HAP-1 (cell line): ENCODE results near the gene GNPTAB.
"Not testable (repeated sequence)": the region's sequence is repeated elsewhere in the genome, so short reads cannot be mapped to it uniquely, and the experiment has no call there.

Source experiments
- DNase-seq, 2 experiments: peaks; one replicate each; pipeline ENCODE4 v3.0.0-alpha.2; 2016 to 2020; ENCODE audit warnings: low spot score in 2 of 2
- H3K27me3 ChIP-seq: fragments of 250-450 bp; sonication (Bioruptor Pico); 2 replicates; pipeline ENCODE4 v1.5.1; 2020; ENCODE audit warnings: low read depth, mild to moderate bottlenecking, moderate library complexity
- H3K36me3 ChIP-seq: fragments of 250-450 bp; sonication (Bioruptor Pico); replicated peaks from 2 replicates; pipeline ENCODE4 v1.5.1; 2020; ENCODE audit warnings: mild to moderate bottlenecking
- H3K4me1 ChIP-seq: fragments of 250-450 bp; sonication (Bioruptor Pico); 2 replicates; pipeline ENCODE4 v1.5.1; 2020; ENCODE audit warnings: mild to moderate bottlenecking
- H3K4me3 ChIP-seq: fragments of 250-450 bp; sonication (Bioruptor Pico); 2 replicates; pipeline ENCODE4 v1.5.1; 2020; ENCODE audit warnings: mild to moderate bottlenecking, moderate library complexity
- H3K9me3 ChIP-seq: fragments of 250-450 bp; sonication (Bioruptor Pico); 2 replicates; pipeline ENCODE4 v1.5.1; 2020; ENCODE audit warnings: mild to moderate bottlenecking, moderate library complexity
- in situ Hi-C: fragments of 300-500 bp; cut with MboI; formaldehyde crosslinking; loops from 3 replicates; pipeline ENCODE4 v1.14.3; 2020; ENCODE audit warnings: low sequenced_read_pairs, inconsistent platforms, mixed read lengths

GNPTAB gene

DNA sequence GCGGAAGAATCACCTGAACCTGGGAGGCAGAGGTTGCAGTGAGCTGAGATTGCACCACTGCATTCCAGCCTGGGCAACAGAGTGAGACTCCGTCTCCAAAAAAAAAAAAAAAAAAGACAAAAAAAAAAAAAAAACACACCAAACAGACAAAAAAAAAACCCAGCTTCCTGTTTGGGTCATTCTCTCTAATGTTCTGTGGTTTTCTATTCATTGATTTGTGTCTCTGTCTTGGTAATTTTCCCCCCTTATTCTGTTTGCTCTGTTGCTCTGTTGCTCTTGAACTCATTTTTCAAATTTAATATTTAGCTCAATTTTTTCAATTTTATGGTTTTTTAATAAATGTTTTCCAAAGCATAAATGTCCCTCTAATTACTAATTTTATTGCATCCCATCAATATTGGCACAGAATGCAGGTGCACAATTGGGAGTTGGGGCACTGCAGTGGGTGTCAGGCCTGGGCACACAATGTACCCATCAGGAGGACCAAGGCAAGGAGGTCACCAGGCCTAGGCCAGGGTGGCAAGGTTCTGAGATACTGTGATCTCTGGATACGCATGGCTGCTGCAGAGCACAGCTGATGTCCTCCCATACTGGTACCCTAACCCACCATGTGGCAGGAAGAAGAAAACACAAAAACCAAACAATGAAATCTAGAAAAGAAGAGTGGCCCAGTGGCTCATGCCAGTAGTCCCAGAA lies 8.0 kb upstream of the GNPTAB start:
- DNase-seq, result no peak
- in situ Hi-C loops, result loop anchor here (5.0 to 10.0 kb wide), 2 partner anchors 71 to 424 kb away; no protein-coding TSS in a partner anchor

DNA sequence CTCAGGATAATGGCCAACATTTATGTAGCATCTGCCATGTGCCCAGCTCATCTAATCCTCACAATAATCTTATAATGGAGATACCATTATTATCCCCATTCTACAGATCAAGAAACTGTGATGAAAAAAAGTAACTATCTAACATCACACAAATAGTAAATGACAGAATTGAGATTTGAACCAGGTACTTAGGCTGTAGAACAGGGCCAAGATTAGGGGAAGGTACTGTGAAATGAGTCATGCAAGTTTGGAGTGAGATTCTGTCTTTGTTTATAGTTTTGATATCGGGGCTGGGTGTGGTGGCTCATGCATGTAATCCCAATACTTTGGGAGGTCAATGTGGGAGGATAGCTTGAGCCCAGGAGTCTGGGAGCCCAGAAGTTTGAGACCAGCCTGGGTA lies 1.3 kb upstream of the GNPTAB start:
- in situ Hi-C loops, result loop anchor here (10.0 kb wide), 1 partner anchor 417 kb away; no protein-coding TSS in a partner anchor
- no peak for DNase-seq
- no peaks in the 10 kb centered on the region for H3K36me3 ChIP-seq
- H3K27me3 ChIP-seq, result no peaks in the 10 kb centered on the region
- no peak overlapping the region for H3K4me3 ChIP-seq
- peaks cover 17% of the 10 kb centered on the region for H3K4me1 ChIP-seq
- 0 out of 2 replicates have a peak, but pooled peaks cover 2% of the 10 kb centered on the region for H3K9me3 ChIP-seq

More for the DNA sequence above, 8.0 kb upstream of the GNPTAB start:
- no peaks in the 10 kb centered on the region for H3K36me3 ChIP-seq
- no peak overlapping the region for H3K4me3 ChIP-seq
- no peaks in the 10 kb centered on the region for H3K27me3 ChIP-seq
- H3K4me1 ChIP-seq, result peaks cover 6% of the 10 kb centered on the region; the same call in 1 of the 2 replicates
- no peaks in the 10 kb centered on the region for H3K9me3 ChIP-seq

DNA sequence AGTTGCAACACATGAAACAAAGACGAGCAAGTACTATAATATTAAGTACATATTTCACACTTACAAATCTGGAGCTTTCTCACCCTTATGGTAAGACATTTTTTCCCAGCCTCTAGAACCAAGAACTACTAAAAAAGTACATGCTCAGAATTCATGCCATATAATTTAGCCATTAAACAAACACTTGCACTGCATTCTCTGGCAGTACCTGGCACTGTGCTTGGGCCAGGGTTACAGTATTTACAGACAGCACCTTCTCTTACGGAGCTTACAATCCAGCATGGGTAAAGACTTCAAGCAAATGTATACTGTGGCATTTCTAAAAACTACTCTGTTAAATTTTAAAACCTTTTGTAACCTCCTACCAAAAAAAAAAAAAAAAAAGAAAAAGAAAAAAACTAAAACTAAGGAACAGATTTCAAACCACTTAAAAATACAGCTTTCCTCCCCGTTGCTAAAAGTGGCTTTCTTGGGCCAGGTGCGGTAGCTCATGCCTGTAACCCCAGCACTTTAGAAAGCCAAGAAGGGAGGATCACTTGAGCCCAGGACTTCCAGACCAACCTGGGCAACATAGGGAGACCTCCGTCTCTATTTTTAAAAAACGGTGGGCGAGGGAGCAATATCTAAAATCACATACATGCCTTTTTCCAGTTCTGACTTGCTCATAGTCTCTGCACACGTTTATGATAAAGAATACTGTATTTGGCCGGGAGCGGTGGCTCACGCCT lies 956 bp downstream of the GNPTAB start:
- in situ Hi-C loops, result loop anchor here (10.0 kb wide), 1 partner anchor 415 kb away; no protein-coding TSS in a partner anchor
- Histone ChIP-seq H3K9me3 (0 out of 2 replicates have a peak, but pooled peaks cover 2% of the 10 kb centered on the region), H3K4me3 (peak overlapping the region; percentile 74), H3K27me3 (no peaks in the 10 kb centered on the region), H3K4me1 (peaks cover 30% of the 10 kb centered on the region), H3K36me3 (no peaks in the 10 kb centered on the region)
- DNase-seq, result peak in 1 of 2 experiments; percentile 24

DNA sequence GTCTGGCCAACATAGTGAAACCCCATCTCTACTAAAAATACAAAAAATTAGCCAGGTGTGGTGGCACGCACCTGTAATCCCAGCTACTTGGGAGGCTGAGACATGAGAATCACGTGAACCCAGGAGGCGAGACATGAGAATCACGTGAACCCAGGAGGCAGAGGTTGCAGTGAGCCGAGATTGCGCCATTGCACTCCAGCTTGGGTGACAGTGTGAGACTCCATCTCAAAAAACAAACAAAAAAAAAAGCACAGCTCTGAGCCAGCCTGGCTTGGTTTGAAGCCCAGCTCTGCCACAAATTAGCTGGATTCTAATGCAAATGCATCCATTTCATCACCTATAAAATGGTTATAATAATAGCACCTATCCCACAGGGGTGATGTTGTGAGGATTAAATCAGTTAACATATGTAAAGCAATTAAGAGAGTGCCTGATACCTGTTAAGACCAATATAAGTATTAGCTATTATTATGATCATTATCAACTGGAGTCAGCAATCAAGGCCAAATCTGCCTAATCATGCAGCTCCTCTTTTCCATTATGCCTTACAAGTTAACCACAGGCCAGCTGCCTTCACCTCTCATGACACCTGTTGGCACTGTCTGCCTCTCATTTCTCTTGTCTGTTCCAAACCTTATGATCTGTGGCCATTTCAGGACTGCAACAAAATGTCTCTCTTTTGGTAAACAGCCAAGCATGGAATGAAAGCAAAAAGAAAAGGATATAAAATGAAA lies 2.1 kb downstream of the GNPTAB start:
- Histone ChIP-seq H3K4me1 (peaks cover 40% of the 10 kb centered on the region), H3K27me3 (no peaks in the 10 kb centered on the region), H3K9me3 (0 out of 2 replicates have a peak, but pooled peaks cover 2% of the 10 kb centered on the region), H3K4me3 (peak overlapping the region; percentile 74; the same call in 1 of the 2 replicates), H3K36me3 (no peaks in the 10 kb centered on the region)
- DNase-seq, result peak; percentile 65 to 91
- in situ Hi-C loops, result no loop called here

DNA sequence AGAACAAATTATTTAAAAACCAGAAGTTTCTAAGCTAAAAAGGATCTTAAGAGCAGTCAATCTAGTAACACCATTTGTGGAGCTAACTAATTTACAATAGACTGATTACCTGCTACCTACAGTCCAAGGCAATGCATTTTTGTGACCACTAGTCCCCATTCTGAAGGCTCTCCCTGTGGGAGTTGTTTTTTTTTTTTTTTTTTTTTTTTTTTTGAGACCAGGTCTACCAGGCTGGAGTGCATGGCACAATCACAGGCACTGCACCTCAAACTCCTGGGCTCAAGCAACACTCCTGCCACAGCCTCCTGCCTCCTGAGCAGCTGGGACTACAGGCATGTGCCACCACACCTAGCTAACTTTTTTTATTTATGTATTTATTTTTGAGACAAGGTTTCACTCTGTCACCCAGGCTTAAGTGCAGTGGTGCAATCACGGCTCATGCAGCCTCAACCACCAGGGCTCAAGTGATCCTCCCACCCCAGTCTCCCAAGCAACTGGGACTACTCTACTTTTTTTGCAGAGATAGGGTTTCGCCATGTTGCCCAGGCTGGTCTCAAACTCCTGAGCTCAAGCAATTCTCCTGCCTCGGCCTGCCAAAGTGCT lies 3.9 kb downstream of the GNPTAB start:
- Histone ChIP-seq H3K4me1 (peaks cover 50% of the 10 kb centered on the region), H3K27me3 (no peaks in the 10 kb centered on the region), H3K4me3 (no peak overlapping the region), H3K9me3 (0 out of 2 replicates have a peak, but pooled peaks cover 2% of the 10 kb centered on the region), H3K36me3 (no peaks in the 10 kb centered on the region)
- in situ Hi-C loops, result no loop called here
- no peak for DNase-seq

DNA sequence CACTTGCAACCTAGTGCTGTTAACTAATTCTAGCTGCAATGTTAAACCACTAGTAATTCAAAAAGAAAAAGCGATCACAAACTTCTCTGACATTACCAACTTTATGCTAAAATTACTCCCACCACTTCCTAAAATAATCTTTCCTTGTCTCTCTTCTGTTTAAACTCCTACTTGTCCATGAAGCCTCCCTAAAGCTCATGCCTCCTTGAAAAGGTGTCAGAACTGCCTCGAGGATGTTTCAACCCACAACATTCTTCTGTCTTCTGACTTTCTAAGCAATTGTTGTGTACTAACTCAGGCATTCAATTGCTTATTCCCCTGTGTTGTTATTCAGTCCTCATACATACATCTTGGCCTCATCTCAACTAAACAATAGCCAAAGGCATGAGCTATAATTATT lies 5.9 kb downstream of the GNPTAB start:
- in situ Hi-C loops, result no loop called here
- Histone ChIP-seq H3K4me1 (peaks cover 46% of the 10 kb centered on the region), H3K9me3 (0 out of 2 replicates have a peak, but pooled peaks cover 2% of the 10 kb centered on the region), H3K27me3 (no peaks in the 10 kb centered on the region), H3K36me3 (no peaks in the 10 kb centered on the region), H3K4me3 (no peak overlapping the region)
- DNase-seq, result peak; percentile 49 to 79

DNA sequence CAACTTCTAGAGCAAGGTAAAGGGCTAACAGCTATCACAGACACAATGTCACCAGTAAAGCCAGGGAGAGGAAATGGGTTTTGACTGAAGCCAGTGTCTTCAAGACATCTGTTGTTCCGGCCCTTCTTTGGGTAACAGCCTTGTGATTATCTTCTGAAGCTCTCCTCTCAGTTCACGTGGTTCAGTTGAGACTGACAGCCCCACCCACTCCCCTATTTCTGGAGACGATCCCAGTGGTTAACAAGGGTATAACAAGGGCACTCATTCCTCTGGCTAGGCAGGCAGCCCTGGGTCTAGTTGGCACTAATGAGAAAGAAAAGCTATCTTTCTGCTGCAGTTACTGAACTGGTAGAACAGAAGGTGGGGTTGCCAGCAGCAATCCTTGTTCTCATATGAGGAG lies 6.9 kb downstream of the GNPTAB start:
- in situ Hi-C loops, result no loop called here
- H3K4me3 ChIP-seq, result no peak overlapping the region
- H3K9me3 ChIP-seq, result 0 out of 2 replicates have a peak, but pooled peaks cover 2% of the 10 kb centered on the region
- no peaks in the 10 kb centered on the region for H3K27me3 ChIP-seq
- DNase-seq, result peak; percentile 73
- H3K36me3 ChIP-seq, result no peaks in the 10 kb centered on the region
- H3K4me1 ChIP-seq, result peaks cover 44% of the 10 kb centered on the region

DNA sequence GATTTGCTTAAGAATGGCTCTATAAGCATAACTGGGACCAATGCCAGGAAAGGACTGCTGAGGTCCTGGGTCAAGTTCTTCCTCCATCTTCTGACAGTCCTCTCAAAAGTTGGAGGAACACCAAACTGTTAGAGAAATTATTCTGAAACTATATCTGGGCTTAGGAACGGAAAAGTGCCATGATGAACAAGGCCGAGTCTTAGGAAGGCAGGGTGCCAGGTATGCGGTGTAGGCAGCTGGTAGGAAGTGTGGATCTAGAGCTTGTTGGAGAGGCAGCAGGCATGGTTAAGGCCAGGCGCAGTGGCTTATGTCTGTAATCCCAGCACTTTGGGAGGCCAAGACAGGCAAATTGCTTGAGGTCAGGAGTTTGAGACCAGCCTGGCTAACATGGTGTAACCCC lies 7.7 kb downstream of the GNPTAB start:
- Histone ChIP-seq H3K4me3 (no peak overlapping the region), H3K9me3 (no peaks in the 10 kb centered on the region), H3K27me3 (no peaks in the 10 kb centered on the region), H3K36me3 (no peaks in the 10 kb centered on the region), H3K4me1 (peaks cover 38% of the 10 kb centered on the region)
- no peak for DNase-seq
- in situ Hi-C loops, result no loop called here

DNA sequence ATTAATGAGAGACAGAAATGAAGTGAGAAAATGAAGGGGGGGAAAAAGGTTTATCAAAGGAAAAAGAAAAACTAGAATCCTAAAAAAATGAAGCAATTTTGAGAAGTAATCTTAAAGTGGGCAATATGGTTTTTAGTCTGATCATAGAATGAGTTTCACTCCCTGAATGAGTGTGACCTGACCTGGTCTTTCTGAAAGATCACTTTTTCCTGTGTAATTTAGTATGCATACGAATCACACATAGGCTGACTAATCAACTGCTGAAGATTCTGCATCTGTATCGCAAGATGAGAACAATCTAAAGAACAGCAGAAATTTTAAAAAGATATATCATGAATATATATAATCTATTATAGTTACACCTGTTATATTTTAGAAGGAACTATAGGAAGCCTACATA lies 11.3 kb downstream of the GNPTAB start:
- in situ Hi-C loops, result no loop called here
- Histone ChIP-seq H3K9me3 (no peaks in the 10 kb centered on the region), H3K36me3 (no peaks in the 10 kb centered on the region), H3K4me1 (peaks cover 16% of the 10 kb centered on the region), H3K27me3 (no peaks in the 10 kb centered on the region), H3K4me3 (no peak overlapping the region)
- DNase-seq, result no peak

DNA sequence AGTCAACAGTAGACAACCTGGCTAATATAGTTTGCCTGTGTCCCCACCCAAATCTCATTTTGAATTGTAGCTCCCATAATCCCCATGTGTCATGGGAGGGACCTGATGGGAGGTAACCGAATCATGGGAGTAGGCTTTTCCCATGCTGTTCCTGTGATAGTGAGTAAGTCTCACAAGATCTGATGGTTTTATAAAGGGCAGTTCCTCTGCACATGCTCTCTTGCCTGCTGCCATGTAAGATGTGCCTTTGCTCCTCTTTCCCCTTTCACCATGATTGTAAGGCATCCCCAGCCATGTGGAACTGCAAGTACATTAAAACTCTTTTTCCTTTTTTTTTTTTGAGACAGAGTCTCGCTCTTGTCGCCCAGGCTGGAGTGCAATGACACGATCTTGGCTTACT lies 12.1 kb downstream of the GNPTAB start:
- H3K27me3 ChIP-seq, H3K9me3 ChIP-seq, DNase-seq, H3K4me3 ChIP-seq, H3K36me3 ChIP-seq, in situ Hi-C loops: not testable (repeated sequence)
- H3K4me1 ChIP-seq, result peaks cover 10% of the 10 kb centered on the region

DNA sequence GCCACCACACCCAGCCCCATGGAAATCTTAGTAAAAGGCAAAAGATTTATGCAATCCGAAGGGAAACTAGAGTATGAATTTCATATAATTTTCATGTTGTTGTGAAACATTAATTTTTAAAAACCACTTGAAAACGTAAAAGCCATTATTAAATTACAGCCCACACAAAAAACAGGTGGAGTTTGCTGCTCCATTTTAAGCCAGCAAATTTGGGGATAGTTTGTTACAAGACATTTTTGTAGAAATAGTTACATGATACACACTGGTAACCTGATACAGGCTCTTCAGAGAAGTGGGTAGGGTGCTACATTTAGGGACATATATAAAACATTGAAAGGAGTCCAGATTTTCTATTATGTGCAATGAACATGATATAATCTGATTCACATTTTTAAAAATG lies 17.6 kb downstream of the GNPTAB start:
- Histone ChIP-seq H3K4me1 (no peaks in the 10 kb centered on the region; the same call in 1 of the 2 replicates), H3K27me3 (no peaks in the 10 kb centered on the region), H3K9me3 (no peaks in the 10 kb centered on the region), H3K36me3 (no peaks in the 10 kb centered on the region), H3K4me3 (no peak overlapping the region)
- no peak for DNase-seq
- in situ Hi-C loops, result no loop called here

DNA sequence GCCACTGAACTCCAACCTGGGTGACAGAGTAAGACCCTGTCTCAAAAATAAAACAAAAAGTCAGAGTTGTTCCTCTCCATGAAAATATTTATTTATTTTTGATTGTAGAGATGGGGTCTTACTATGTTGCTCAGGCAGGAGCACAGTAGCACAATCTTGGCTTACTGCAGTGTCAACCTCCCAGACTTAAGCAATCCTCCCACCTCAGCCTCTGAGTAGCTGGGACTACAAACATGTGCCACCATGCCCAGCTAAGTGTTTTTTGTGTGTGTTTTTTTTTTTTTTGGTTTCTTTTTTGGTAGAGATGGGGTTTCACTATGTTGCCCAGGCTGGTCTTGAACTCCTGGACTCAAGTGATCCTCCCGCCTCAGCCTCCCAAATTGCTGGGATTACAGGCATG lies 18.0 kb downstream of the GNPTAB start:
- H3K4me1 ChIP-seq, H3K9me3 ChIP-seq, DNase-seq, H3K4me3 ChIP-seq, H3K27me3 ChIP-seq, H3K36me3 ChIP-seq, in situ Hi-C loops: not testable (repeated sequence)

DNA sequence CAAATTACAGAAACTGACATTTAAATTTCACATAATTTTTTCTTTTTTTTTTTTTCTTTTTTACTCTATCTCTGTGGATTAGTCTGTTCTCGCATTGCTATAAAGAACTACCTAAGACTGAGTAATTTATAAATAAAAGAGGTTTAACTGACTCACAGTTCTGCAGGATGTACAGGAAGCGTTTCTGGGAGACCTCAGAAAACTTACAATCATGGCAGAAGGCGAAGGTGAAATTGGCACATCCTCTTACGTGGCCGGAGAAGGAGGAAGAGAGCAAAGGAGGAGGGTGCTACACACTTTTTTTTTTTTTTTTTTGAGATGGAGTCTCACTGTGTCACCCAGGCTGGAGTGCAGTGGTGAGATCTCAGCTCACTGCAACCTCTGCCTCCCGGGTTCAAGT lies 19.4 kb downstream of the GNPTAB start:
- H3K4me3 ChIP-seq, H3K27me3 ChIP-seq, in situ Hi-C loops, H3K9me3 ChIP-seq, DNase-seq, H3K36me3 ChIP-seq, H3K4me1 ChIP-seq: not testable (repeated sequence)
